Stomach (tissue), 4 donors: ENCODE data around the gene RASSF5.

ENCODE experiments used
- CTCF ChIP-seq, 7 experiments: fragments of 450-650 bp in 4 of 7; fragments of 200-600 bp in 3 of 7; sonication (generic) in 3 of 7; IDR thresholded peaks; one replicate each; pipeline ENCODE4 v1.5.1; 2016 to 2019; ENCODE audit warnings: antibody characterized with exemption in 7 of 7, control low read depth in 2 of 7, mild to moderate bottlenecking in 1 of 7
- POLR2A ChIP-seq, 4 donors: fragments of 450-650 bp; IDR thresholded peaks; one replicate each; pipeline ENCODE4 v1.6.1; 2016; ENCODE audit warnings: antibody characterized with exemption in 4 of 4, control low read depth in 2 of 4, mild to moderate bottlenecking in 1 of 4, moderate library complexity in 1 of 4
- POLR2AphosphoS5 ChIP-seq, 3 donors: sonication (generic); formaldehyde crosslinking; IDR thresholded peaks; one replicate each; pipeline ENCODE4 v1.6.1; 2016; ENCODE audit warnings: antibody characterized with exemption in 3 of 3

GRCh38 chr1:206579747-206580437 is 72.6 kb downstream of the RASSF5 start:
- TF ChIP-seq POLR2AphosphoS5 (IDR thresholded peaks at IDR 0.05) (peak in 2 of 3 donors; percentile 44 to 54), CTCF (IDR thresholded peaks at IDR 0.05) (no peak), POLR2A (IDR thresholded peaks at IDR 0.05) (no peak)
